ENCODE measurements around the gene SHLD1.

DNA sequence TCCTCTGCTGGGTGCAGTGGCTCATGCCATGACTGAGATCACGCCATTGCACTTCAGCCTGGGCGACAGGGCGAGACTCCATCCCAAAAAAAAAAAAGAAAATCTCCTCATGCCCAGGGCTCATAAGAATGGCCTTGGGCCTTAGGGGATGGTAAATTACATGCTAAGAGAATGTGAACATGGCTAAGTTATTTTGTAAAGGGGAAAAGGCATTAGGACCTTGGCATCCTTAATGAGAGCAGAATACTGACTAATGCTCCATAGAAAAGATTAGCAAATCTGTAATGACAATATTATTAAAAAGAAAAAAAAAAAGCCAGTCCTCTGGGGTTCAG is 12.6 kb upstream of the SHLD1 start:
- TF ChIP-seq, protein P1, sequence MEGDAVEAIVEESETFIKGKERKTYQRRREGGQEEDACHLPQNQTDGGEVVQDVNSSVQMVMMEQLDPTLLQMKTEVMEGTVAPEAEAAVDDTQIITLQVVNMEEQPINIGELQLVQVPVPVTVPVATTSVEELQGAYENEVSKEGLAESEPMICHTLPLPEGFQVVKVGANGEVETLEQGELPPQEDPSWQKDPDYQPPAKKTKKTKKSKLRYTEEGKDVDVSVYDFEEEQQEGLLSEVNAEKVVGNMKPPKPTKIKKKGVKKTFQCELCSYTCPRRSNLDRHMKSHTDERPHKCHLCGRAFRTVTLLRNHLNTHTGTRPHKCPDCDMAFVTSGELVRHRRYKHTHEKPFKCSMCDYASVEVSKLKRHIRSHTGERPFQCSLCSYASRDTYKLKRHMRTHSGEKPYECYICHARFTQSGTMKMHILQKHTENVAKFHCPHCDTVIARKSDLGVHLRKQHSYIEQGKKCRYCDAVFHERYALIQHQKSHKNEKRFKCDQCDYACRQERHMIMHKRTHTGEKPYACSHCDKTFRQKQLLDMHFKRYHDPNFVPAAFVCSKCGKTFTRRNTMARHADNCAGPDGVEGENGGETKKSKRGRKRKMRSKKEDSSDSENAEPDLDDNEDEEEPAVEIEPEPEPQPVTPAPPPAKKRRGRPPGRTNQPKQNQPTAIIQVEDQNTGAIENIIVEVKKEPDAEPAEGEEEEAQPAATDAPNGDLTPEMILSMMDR (IDR thresholded peaks at IDR 0.05; ENCODE audit: poor library complexity, severe bottlenecking) = no peak
- TF ChIP-seq POLR2AphosphoS5 (IDR thresholded peaks at IDR 0.05) = no peak
- no peak for TF ChIP-seq EP300 (conservative IDR thresholded peaks at IDR 0.05; ENCODE audit: poor library complexity, severe bottlenecking)
- no peak for TF ChIP-seq EZH2 (IDR thresholded peaks at IDR 0.05; ENCODE audit: borderline replicate concordance, insufficient read depth, low read length, poor library complexity, severe bottlenecking)
- no peak for TF ChIP-seq SMC3 (conservative IDR thresholded peaks at IDR 0.05; ENCODE audit: poor library complexity)
- no peak for TF ChIP-seq MXI1 (conservative IDR thresholded peaks at IDR 0.05; ENCODE audit: poor library complexity, severe bottlenecking)
- TF ChIP-seq TAF1 (IDR thresholded peaks at IDR 0.05; ENCODE audit: low read depth) = no peak
- no peak for TF ChIP-seq RAD21 (conservative IDR thresholded peaks at IDR 0.05)
- TF ChIP-seq, protein P2, sequence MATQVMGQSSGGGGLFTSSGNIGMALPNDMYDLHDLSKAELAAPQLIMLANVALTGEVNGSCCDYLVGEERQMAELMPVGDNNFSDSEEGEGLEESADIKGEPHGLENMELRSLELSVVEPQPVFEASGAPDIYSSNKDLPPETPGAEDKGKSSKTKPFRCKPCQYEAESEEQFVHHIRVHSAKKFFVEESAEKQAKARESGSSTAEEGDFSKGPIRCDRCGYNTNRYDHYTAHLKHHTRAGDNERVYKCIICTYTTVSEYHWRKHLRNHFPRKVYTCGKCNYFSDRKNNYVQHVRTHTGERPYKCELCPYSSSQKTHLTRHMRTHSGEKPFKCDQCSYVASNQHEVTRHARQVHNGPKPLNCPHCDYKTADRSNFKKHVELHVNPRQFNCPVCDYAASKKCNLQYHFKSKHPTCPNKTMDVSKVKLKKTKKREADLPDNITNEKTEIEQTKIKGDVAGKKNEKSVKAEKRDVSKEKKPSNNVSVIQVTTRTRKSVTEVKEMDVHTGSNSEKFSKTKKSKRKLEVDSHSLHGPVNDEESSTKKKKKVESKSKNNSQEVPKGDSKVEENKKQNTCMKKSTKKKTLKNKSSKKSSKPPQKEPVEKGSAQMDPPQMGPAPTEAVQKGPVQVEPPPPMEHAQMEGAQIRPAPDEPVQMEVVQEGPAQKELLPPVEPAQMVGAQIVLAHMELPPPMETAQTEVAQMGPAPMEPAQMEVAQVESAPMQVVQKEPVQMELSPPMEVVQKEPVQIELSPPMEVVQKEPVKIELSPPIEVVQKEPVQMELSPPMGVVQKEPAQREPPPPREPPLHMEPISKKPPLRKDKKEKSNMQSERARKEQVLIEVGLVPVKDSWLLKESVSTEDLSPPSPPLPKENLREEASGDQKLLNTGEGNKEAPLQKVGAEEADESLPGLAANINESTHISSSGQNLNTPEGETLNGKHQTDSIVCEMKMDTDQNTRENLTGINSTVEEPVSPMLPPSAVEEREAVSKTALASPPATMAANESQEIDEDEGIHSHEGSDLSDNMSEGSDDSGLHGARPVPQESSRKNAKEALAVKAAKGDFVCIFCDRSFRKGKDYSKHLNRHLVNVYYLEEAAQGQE (IDR thresholded peaks at IDR 0.05; ENCODE audit: borderline replicate concordance) = no peak
